GM18520 (cell line): Measurements from ENCODE around the gene KRT7.

ENCODE experiments used
- ATAC-seq: cut with Tn5 transposase; IDR thresholded peaks from one replicate; pipeline ENCODE4 v1.9.1; 2021; ENCODE audit not compliant: unreplicated experiment

KRT7 gene

GRCh38 chr12:52211716-52212585, 21.1 kb upstream of the KRT7 start:
- ATAC-seq: no peak

GRCh38 chr12:52212701-52213563, 20.1 kb upstream of the KRT7 start:
- ATAC-seq: no peak

GRCh38 chr12:52213564-52214420, 19.3 kb upstream of the KRT7 start:
- no peak for ATAC-seq

- no peak for ATAC-seq
Measured at GRCh38 chr12:52214421-52214802, 18.6 kb upstream of the KRT7 start.

- no peak for ATAC-seq
Measured at GRCh38 chr12:52215587-52216031, 17.4 kb upstream of the KRT7 start.

GRCh38 chr12:52216100-52216499, 16.9 kb upstream of the KRT7 start:
- no peak for ATAC-seq

- ATAC-seq: no peak
Measured at GRCh38 chr12:52216807-52217206, 16.2 kb upstream of the KRT7 start.

GRCh38 chr12:52217223-52217622, 15.8 kb upstream of the KRT7 start:
- no peak for ATAC-seq

- ATAC-seq: no peak
Measured at GRCh38 chr12:52218001-52218400, 15.0 kb upstream of the KRT7 start.

GRCh38 chr12:52220477-52220876, 12.6 kb upstream of the KRT7 start:
- ATAC-seq: no peak

- no peak for ATAC-seq
Measured at GRCh38 chr12:52221070-52221781, 11.8 kb upstream of the KRT7 start.

- ATAC-seq: no peak
Measured at GRCh38 chr12:52221912-52222457, 11.1 kb upstream of the KRT7 start.

GRCh38 chr12:52222692-52223091, 10.4 kb upstream of the KRT7 start:
- ATAC-seq: no peak

GRCh38 chr12:52223406-52224039, 9.5 kb upstream of the KRT7 start:
- ATAC-seq: no peak

- ATAC-seq: no peak
Measured at GRCh38 chr12:52224151-52224550, 8.9 kb upstream of the KRT7 start.

GRCh38 chr12:52225752-52226151, 7.3 kb upstream of the KRT7 start:
- ATAC-seq: no peak

- no peak for ATAC-seq
Measured at GRCh38 chr12:52226446-52226845, 6.6 kb upstream of the KRT7 start.

- no peak for ATAC-seq
Measured at GRCh38 chr12:52227606-52228166, 5.4 kb upstream of the KRT7 start.

GRCh38 chr12:52228366-52228765, 4.7 kb upstream of the KRT7 start:
- no peak for ATAC-seq
